GM19468 (cell line): ENCODE results near the gene DGKQ.

Source experiments
- ATAC-seq: cut with Tn5 transposase; IDR thresholded peaks from one replicate; pipeline ENCODE4 v1.9.1; 2021; ENCODE audit warnings: mild to moderate bottlenecking, moderate library complexity, moderate number of reproducible peaks; ENCODE audit not compliant: unreplicated experiment; ENCODE audit errors: extremely low read depth

Gene DGKQ

DNA sequence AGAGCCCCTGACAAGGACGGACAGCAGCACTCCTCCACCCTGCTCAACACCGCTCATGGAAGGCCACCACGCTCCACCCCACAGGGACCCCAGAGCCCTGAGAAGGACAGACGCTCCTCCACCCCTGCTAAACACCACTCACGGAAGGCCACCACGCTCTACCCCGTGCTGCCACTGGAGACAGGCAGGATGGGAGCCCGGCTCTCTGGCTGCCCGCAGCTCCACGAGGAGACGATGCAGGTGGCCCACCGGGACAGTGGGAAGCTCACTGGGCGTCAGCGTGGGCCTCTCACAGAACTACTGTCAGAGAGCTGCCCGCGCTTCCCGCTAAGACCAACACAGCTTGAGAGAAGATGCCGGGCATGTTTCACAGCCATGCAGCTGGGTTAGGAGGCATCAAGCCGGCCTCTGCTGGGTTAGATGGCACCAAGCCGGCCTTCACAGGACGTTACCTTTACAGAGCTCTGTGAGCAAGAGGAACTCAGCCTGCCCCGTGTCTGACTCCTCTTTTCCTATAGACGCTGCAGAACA lies 62.1 kb downstream of the DGKQ start:
- ATAC-seq, result no peak

DNA sequence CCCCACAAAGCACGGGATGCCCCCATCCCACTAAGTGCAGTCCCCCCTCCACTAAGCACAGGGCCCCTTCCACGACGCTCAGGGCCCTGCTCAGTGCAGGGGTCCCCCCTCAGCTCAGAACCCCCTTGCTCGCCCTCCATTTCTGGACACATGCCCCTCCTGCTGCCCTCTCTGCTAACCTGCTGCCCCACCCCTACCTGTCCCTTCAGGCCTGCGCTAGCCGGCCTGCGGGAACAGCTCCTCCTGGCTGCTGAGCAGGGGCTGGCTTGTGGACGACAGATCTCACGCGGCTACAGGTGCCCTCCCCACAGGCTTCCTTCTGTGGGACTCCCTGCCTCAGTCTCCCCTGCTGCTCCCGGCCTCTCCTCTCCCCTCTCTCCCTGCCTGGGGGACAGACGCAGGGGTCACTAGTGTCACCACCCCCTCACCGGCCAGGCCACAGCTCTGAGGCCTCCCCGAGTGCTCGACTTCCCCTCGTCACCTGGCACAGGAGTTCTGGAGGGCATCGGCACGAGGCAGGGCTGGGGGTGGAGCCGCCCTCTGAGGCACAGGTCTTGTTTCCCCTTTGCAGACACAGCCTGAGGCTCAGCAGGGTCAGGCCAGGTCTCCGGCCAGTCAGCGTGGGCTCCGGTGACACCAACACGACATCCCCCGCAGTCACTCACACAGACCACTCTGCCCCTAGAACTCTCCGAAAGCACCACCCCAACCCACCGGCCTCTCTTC lies 62.8 kb downstream of the DGKQ start:
- no peak for ATAC-seq

DNA sequence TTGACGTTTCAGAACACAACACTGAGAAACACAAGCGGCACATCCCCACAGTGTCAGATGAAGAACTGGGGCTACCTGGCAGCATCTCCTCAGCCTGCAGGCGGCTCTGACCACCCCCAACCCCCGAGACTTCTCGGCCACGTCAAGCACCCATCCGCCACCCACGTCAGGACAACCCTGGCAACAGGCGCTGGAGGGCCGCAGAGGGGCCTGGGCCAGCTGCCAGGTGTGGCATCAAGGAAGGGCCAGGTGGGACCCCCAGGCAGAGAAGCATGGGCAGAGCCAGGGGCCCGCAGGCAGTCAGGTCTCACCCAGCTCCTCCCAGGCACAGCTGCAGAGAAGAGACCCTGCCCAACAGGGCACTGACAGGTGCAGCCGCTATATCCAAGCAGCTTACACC lies 63.5 kb downstream of the DGKQ start:
- ATAC-seq, result no peak

DNA sequence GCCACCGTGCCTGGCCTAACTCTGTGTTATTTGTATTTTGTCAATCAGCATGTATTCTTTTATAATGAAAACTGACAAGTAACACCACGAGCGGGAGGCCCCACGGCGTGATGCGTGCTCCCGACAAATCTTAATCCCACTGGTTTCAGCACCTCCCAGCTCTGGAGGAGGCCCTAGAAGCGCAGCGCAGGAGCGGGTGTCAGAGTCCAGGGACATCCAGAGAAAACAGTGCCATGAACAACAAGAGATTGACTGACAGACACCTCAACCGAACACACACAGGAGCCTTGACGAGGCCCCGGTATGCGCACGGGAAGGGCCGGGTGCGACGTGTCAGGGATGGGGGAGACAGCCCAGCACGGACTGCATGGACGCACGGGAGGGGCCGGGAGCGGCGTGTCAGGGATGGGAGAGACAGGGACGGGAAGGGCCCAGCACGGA lies 64.2 kb downstream of the DGKQ start:
- ATAC-seq, result no peak
